ENCODE results near the gene OR5K4. TPM values are rescaled to one million over a fixed set of nuclear protein-coding genes. Genes with fewer than 3 reads are reported as not detected.

The OR5K4 gene
- not detected for total RNA-seq

DNA sequence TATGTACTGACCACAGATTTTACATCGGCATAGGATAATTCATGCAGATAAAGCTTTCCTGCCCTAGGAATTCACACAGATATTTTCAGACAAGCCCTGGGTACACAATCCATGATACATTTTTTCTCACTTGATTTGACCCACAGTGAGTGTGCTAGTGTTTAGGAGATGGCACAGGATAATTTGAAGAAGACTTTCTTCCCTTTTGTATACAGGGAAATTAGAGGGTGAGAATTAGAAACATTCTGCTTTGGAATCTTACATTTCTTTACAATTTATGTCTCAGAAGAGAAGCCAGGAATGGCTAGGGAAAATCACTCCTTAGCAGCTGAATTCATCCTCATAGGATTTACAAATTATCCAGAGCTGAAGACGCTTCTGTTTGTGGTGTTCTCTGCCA is at the start of gene OR5K4:
TSS of gene OR5K4 (plus strand) at position 301 of the 400 bp plus-strand sequence. CDS start at position 301, 0 bp downstream.
- H3K27ac Mint-ChIP-seq = no peak within 1 kb of the TSS
- ATAC-seq = no peak
- no peak for DNase-seq (ENCODE audit: low spot score)
- no peak within 1 kb of the TSS for H3K4me3 Mint-ChIP-seq
- H3K9me3 Mint-ChIP-seq = peaks cover 5% of the 10 kb centered on the region
- H3K27me3 Mint-ChIP-seq = peaks cover 10 to 39% of the 10 kb centered on the region in 2 donors
- H3K4me1 Mint-ChIP-seq (ENCODE audit: low read depth in 2 of 2) = no peaks in the 10 kb centered on the region
- peaks cover 5% of the 10 kb centered on the region for H3K36me3 Mint-ChIP-seq

DNA sequence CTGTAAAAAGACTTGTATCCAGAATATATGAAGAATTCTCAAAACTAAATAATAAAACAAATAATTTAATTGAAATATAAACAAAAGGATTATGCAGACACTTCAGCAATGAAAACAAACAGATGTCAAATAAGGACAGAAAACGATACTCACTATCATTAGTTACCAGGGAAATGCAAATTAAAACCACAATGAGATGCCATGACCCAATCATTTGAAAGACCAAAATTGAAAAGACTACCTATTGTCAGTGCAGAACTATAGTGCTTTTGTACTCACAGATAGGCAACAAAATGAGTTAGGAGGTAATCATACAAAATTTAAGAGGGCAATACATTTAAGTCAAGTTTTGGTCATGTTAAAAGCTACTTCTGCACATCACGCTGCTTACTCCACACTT is 31.6 kb upstream of the OR5K4 start:
- H3K27ac Mint-ChIP-seq = no peak overlapping the region
- H3K9me3 Mint-ChIP-seq = no peaks in the 10 kb centered on the region
- no peak overlapping the region for H3K4me3 Mint-ChIP-seq
- H3K36me3 Mint-ChIP-seq = no peaks in the 10 kb centered on the region
- ATAC-seq (no peak), DNase-seq (ENCODE audit: low spot score) (no peak)
- no peaks in the 10 kb centered on the region for H3K4me1 Mint-ChIP-seq (ENCODE audit: low read depth in 2 of 2)
- peaks cover 10 to 18% of the 10 kb centered on the region in 2 donors for H3K27me3 Mint-ChIP-seq

GRCh38 chr3:98322686-98323085 is 31.0 kb upstream of the OR5K4 start:
- H3K27me3 Mint-ChIP-seq = peaks cover 10 to 18% of the 10 kb centered on the region in 2 donors
- no peak overlapping the region for H3K4me3 Mint-ChIP-seq
- no peaks in the 10 kb centered on the region for H3K9me3 Mint-ChIP-seq
- no peaks in the 10 kb centered on the region for H3K36me3 Mint-ChIP-seq
- no peak for ATAC-seq
- H3K27ac Mint-ChIP-seq = no peak overlapping the region
- no peaks in the 10 kb centered on the region for H3K4me1 Mint-ChIP-seq (ENCODE audit: low read depth in 2 of 2)
- no peak for DNase-seq (ENCODE audit: low spot score)

GRCh38 chr3:98323425-98323824 is 30.2 kb upstream of the OR5K4 start:
- Mint-ChIP-seq H3K4me3 (no peak overlapping the region), H3K27ac (no peak overlapping the region), H3K27me3 (peaks cover 10 to 18% of the 10 kb centered on the region in 2 donors), H3K9me3 (no peaks in the 10 kb centered on the region), H3K36me3 (no peaks in the 10 kb centered on the region), H3K4me1 (ENCODE audit: low read depth in 2 of 2) (no peaks in the 10 kb centered on the region)
- DNase-seq (ENCODE audit: low spot score) (no peak), ATAC-seq (no peak)

GRCh38 chr3:98325055-98325454 is 28.6 kb upstream of the OR5K4 start:
- peaks cover 0 to 4% of the 10 kb centered on the region in 2 donors for H3K4me1 Mint-ChIP-seq (ENCODE audit: low read depth in 2 of 2)
- ATAC-seq (no peak), DNase-seq (ENCODE audit: low spot score) (no peak)
- no peaks in the 10 kb centered on the region for H3K36me3 Mint-ChIP-seq
- H3K9me3 Mint-ChIP-seq = no peaks in the 10 kb centered on the region
- H3K27me3 Mint-ChIP-seq = peaks cover 13 to 26% of the 10 kb centered on the region in 2 donors
- H3K27ac Mint-ChIP-seq = no peak overlapping the region
- H3K4me3 Mint-ChIP-seq = no peak overlapping the region

DNA sequence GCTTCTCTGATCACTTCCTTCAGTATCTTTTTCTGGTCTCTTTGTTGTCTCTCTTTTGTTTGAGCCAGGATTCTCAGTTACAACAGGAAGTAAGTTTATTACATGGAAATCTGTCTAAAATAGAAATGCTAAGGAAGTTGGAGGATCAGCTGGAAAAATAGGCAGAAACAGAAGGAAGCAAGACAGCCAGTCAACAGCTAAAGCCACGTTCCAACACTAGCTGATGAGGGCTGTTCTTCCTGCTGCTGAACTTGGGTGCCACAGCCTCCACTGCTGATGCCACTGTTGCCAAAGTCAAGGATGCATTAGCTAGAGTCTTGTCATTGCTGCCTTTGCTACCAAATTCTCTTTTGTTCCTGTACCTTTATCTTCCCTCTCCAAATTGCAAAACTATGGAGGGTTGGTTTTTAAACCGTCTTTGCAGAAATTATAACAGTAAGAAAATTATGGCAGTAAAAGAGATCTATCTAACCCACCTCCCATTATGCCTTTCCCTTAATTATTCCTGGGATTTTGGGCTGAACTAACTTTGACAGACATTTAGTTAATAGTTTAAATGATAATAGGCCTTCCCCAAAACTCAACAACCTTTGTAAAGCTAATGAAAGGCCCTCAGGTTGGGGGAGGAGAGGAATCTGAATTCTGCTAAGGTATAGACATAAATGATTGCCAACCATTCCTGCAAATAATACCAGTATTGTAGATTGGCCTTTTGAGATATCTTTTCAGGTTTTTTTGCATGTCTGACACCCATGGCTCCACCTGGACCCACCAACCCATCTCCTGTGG is 27.4 kb upstream of the OR5K4 start:
- Mint-ChIP-seq H3K4me3 (no peak overlapping the region), H3K27ac (no peak overlapping the region), H3K36me3 (no peaks in the 10 kb centered on the region), H3K27me3 (peaks cover 13 to 25% of the 10 kb centered on the region in 2 donors), H3K4me1 (ENCODE audit: low read depth in 2 of 2) (peaks cover 0 to 4% of the 10 kb centered on the region in 2 donors), H3K9me3 (no peaks in the 10 kb centered on the region)
- DNase-seq (ENCODE audit: low spot score) = no peak
- no peak for ATAC-seq

- H3K9me3 Mint-ChIP-seq = no peaks in the 10 kb centered on the region
- peaks cover 13 to 31% of the 10 kb centered on the region in 2 donors for H3K27me3 Mint-ChIP-seq
- no peaks in the 10 kb centered on the region for H3K36me3 Mint-ChIP-seq
- DNase-seq (ENCODE audit: low spot score) = no peak
- no peak overlapping the region for H3K4me3 Mint-ChIP-seq
- peaks cover 0 to 4% of the 10 kb centered on the region in 2 donors for H3K4me1 Mint-ChIP-seq (ENCODE audit: low read depth in 2 of 2)
- H3K27ac Mint-ChIP-seq = no peak overlapping the region
- ATAC-seq = peak in 1 of 2 donors; percentile 60
Observed at GRCh38 chr3:98326945-98327344, 26.7 kb upstream of the OR5K4 start.

GRCh38 chr3:98328933-98329332 is 24.7 kb upstream of the OR5K4 start:
- Mint-ChIP-seq H3K4me1 (ENCODE audit: low read depth in 2 of 2) (peaks cover 2 to 4% of the 10 kb centered on the region in 2 donors), H3K4me3 (no peak overlapping the region), H3K9me3 (no peaks in the 10 kb centered on the region), H3K36me3 (no peaks in the 10 kb centered on the region), H3K27me3 (peaks cover 16 to 40% of the 10 kb centered on the region in 2 donors), H3K27ac (no peak overlapping the region)
- DNase-seq (ENCODE audit: low spot score) (no peak), ATAC-seq (peak in 1 of 2 donors; percentile 45)

DNA sequence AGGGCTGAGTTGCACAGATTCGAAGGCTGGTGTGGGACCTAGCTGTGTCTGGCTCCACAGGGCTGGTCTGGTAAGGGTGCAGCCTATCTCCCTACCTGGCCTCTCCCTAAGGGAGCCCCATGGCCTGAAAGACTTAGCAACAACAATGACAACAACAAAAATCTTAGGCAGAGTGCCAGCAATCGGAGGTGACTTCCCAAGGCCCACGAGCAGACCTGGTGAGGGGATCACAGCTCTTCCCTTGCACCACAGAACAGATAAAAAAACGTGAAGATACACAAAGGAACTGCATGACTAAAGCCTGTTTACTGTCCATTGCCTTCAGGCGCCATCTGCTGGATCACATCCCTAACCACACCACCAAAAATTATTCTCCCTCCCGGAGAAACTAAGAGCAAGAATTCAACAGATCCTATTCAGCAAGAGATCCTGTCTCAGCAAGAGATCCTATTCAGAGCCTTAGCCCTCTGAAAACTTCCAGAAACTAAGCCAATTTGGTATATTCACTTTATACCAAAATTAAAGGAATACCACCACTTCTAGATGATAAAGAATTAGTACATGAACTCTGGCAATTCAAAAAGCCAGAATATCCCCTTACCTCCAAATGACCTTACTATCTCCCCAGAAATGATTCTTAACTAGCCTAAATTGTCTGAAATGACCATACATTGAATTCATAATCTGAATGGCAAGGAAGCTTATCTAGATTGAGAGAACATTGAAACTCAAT is 24.1 kb upstream of the OR5K4 start:
- no peak for DNase-seq (ENCODE audit: low spot score)
- Mint-ChIP-seq H3K4me1 (ENCODE audit: low read depth in 2 of 2) (peaks cover 4 to 7% of the 10 kb centered on the region in 2 donors), H3K4me3 (no peak overlapping the region), H3K36me3 (no peaks in the 10 kb centered on the region), H3K27ac (no peak overlapping the region), H3K9me3 (no peaks in the 10 kb centered on the region), H3K27me3 (peaks cover 16 to 40% of the 10 kb centered on the region in 2 donors)
- ATAC-seq = peak; percentile 66 to 69

DNA sequence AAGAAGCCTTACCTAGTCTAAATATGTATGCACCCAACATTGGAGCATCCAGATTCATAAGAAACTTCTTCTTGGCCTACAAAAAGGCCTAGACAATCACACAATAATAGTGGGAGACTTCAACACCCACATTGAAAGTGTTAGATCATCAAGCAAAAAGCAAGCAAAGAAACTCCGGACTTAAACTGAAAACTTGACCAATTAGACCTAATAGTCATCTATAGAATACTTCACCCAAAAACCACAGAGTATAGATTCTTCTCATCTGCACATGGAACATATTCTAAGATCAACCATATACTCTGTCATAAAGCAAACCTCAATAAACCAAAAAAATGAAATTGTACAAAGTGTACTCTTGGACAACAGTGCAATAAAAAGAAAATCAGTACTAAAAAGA is 22.3 kb upstream of the OR5K4 start:
- Mint-ChIP-seq H3K27ac (no peak overlapping the region), H3K4me1 (ENCODE audit: low read depth in 2 of 2) (peaks cover 4 to 7% of the 10 kb centered on the region in 2 donors), H3K27me3 (peaks cover 13 to 28% of the 10 kb centered on the region in 2 donors), H3K9me3 (no peaks in the 10 kb centered on the region), H3K36me3 (no peaks in the 10 kb centered on the region), H3K4me3 (no peak overlapping the region)
- ATAC-seq = no peak
- no peak for DNase-seq (ENCODE audit: low spot score)

- peak in 1 of 2 donors; percentile 62 for ATAC-seq
- Mint-ChIP-seq H3K4me1 (ENCODE audit: low read depth in 2 of 2) (peaks cover 4 to 7% of the 10 kb centered on the region in 2 donors), H3K4me3 (no peak overlapping the region), H3K27ac (no peak overlapping the region), H3K9me3 (no peaks in the 10 kb centered on the region), H3K36me3 (no peaks in the 10 kb centered on the region), H3K27me3 (peaks cover 16 to 28% of the 10 kb centered on the region in 2 donors)
- no peak for DNase-seq (ENCODE audit: low spot score)
Observed at GRCh38 chr3:98333989-98334606, 19.6 kb upstream of the OR5K4 start.

DNA sequence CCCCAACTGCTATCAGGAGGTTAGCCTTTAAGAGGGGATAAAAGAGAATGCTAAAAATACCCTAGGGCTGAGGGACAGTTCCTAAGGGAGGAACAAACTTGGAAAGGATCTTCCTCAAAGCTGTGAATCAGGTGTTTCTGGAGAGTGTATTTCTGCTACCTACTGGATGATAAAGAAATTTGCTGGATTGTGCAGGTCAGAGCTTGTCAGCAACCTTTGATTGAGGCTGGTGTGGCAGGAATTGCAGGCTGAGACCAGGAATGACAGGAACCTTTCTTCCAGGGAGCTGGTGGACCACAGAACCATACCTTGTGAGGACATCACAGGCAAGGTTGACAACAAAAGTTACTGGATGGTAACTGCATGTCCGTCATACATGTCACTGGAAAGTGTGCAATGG is 14.6 kb upstream of the OR5K4 start:
- Mint-ChIP-seq H3K36me3 (no peaks in the 10 kb centered on the region), H3K4me1 (ENCODE audit: low read depth in 2 of 2) (peaks cover 0 to 4% of the 10 kb centered on the region in 2 donors), H3K4me3 (no peak overlapping the region), H3K27me3 (peaks cover 0 to 9% of the 10 kb centered on the region in 2 donors), H3K9me3 (no peaks in the 10 kb centered on the region), H3K27ac (no peak overlapping the region)
- ATAC-seq (no peak), DNase-seq (ENCODE audit: low spot score) (no peak)

DNA sequence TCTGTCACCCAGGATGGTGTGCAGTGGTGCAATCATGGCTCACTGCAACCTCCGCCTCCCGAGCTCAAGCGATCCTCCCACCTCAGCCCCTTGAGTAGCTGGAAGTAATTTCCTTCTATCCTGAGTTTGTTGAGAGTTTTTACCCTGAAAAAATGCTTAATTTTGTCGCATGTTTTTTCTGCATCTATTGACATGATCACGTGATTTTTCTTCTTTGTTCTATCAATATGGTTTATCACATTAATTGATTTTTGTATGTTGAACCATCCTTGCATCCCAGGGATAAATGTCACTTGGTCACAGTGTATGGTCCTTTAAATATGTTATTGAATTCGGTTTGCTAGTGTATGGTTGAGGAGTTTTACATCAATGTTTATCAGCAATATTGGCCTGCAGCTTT is 11.9 kb upstream of the OR5K4 start:
- no peak overlapping the region for H3K4me3 Mint-ChIP-seq
- no peak overlapping the region for H3K27ac Mint-ChIP-seq
- H3K27me3 Mint-ChIP-seq = peaks cover 5 to 6% of the 10 kb centered on the region in 2 donors

More for the DNA sequence above, 11.9 kb upstream of the OR5K4 start:
- ATAC-seq (no peak), DNase-seq (ENCODE audit: low spot score) (no peak)
- H3K9me3 Mint-ChIP-seq = no peaks in the 10 kb centered on the region
- H3K36me3 Mint-ChIP-seq = no peaks in the 10 kb centered on the region
- H3K4me1 Mint-ChIP-seq (ENCODE audit: low read depth in 2 of 2) = no peaks in the 10 kb centered on the region

All from natural killer cell treated with Interleukin-12 subunit alpha and Interleukin-12 subunit beta and Interleukin-15 and Interleukin-18, amount 100 ng/mL, for 72 hours (primary cell).